Urinary bladder (tissue), 4 donors: ENCODE measurements around the gene DLX1. TPM values are rescaled to one million over a fixed set of nuclear protein-coding genes. Genes with fewer than 3 reads are reported as not detected.
"Not testable (repeated sequence)": the region's sequence is repeated elsewhere in the genome, so short reads cannot be mapped to it uniquely, and the experiment has no call there.

Experiments
- DNase-seq: peaks from one replicate; pipeline ENCODE4 v3.0.0-alpha.2; 2015; ENCODE audit errors: extremely low spot score
- H3K27ac ChIP-seq: one replicate; pipeline ENCODE4 v1.5.1; 2013; ENCODE audit warnings: low read depth, mild to moderate bottlenecking, moderate library complexity
- H3K36me3 ChIP-seq: one replicate; pipeline ENCODE4 v1.6.1; 2013; ENCODE audit warnings: mild to moderate bottlenecking, moderate library complexity; ENCODE audit not compliant: insufficient read depth
- H3K4me1 ChIP-seq: one replicate; pipeline ENCODE4 v1.6.1; 2013; ENCODE audit warnings: mild to moderate bottlenecking, moderate library complexity; ENCODE audit not compliant: insufficient read depth
- H3K4me3 ChIP-seq: one replicate; pipeline ENCODE4 v1.5.1; 2013; ENCODE audit warnings: low read depth, low read length
- WGBS: extraction: QIAGEN DNeasy Blood & Tissue Kit; methylation state at CpG from one replicate; pipeline ENCODE4 v1.1.7; 2013; 5-methylcytosine and 5-hydroxymethylcytosine counted together
- polyA plus RNA-seq: library from polyadenylated mRNA; stranded (reverse); fragments of 200-250 nt; gene quantifications from one replicate; pipeline ENCODE4 v1.2.3, GENCODE V29; 2013
- total RNA-seq: library from RNA; depleted of rRNA; stranded (reverse); fragments of >200 nt; gene quantifications from one replicate; pipeline ENCODE4 v1.2.3, GENCODE V29; 2014
- donor health status: healthy with polysubstance abuse.
- donor health status: healthy.

DLX1 gene
- total and polyA plus RNA-seq, 2 donors = 0.21 to 0.41 TPM

GRCh38 chr2:172102391-172103359, 17.4 kb downstream of the DLX1 start, which contains the start of gene DLX2:
Gene DLX2 (minus strand): TSS chr2:172102900. CDS start chr2:172102538, 362 bp downstream.
- H3K36me3 ChIP-seq = no peaks in the 10 kb centered on the region
- under 1% methylated on average over 74 of the region's 74 CpGs for WGBS
- no peak within 1 kb of the TSS for H3K27ac ChIP-seq
- DNase-seq = no peak
- peak within 1 kb of the TSS; percentile 49 for H3K4me3 ChIP-seq
- H3K4me1 ChIP-seq = peaks cover 3% of the 10 kb centered on the region

DNA sequence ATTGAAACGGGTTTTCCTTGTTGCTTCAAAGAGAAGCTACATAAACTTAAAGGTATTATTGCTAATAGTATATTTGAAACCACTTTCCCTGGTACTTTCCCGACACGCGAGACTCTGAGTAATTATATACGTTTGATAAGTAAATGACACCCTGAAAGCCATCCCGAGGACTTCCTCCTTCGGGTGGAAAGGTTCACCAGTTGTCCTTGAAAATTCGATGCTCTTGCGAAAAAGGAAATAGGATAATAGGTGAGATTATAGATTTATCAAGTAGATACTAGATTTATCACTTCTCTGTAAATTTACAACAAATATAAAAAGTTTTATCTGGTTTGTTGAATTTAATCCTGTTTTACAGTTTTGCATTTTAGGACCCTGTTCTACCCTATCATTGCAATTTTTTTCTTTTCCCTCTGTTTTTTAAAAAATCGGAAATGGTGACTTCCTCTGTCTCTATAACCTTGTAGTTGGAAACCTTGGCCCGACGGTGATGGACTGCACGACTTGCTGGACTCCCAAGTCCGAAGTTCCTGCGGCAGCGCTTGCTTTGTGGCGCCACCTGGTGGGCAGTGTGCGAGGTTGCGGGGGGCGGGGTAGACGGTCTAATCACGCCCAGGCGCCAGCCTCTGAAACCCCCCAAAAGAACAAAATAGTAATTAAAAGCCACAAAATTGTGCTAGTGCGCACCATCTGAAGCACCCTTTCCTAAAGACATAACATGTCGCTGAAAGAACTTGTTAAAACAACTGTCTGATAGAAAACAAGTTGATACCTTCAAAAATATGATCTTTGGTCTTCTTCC, 18.4 kb downstream of the DLX1 start:
- peaks cover 3% of the 10 kb centered on the region for H3K4me1 ChIP-seq
- H3K36me3 ChIP-seq = no peaks in the 10 kb centered on the region
- H3K4me3 ChIP-seq = no peak overlapping the region
- H3K27ac ChIP-seq = no peak overlapping the region
- DNase-seq = no peak
- 4% methylated on average over 25 of the region's 25 CpGs for WGBS

- no peak for DNase-seq
- Histone ChIP-seq H3K36me3 (no peaks in the 10 kb centered on the region), H3K4me3 (no peak overlapping the region), H3K27ac (no peak overlapping the region), H3K4me1 (peaks cover under 1% of the 10 kb centered on the region)
- WGBS = 8% methylated on average over 23 of the region's 23 CpGs
Observed at GRCh38 chr2:172105471-172106107, 20.3 kb downstream of the DLX1 start.

- Histone ChIP-seq H3K4me3 (no peak overlapping the region), H3K4me1 (no peaks in the 10 kb centered on the region), H3K36me3 (no peaks in the 10 kb centered on the region), H3K27ac (no peak overlapping the region)
- WGBS = 3% methylated on average over 44 of the region's 44 CpGs
- no peak for DNase-seq
Observed at GRCh38 chr2:172106108-172106961, 21.0 kb downstream of the DLX1 start.

GRCh38 chr2:172107690-172108586, 22.6 kb downstream of the DLX1 start:
- WGBS = 19% methylated on average over 51 of the region's 51 CpGs
- DNase-seq = no peak
- no peak overlapping the region for H3K4me3 ChIP-seq
- no peaks in the 10 kb centered on the region for H3K36me3 ChIP-seq
- H3K27ac ChIP-seq = no peak overlapping the region
- H3K4me1 ChIP-seq = no peaks in the 10 kb centered on the region

DNA sequence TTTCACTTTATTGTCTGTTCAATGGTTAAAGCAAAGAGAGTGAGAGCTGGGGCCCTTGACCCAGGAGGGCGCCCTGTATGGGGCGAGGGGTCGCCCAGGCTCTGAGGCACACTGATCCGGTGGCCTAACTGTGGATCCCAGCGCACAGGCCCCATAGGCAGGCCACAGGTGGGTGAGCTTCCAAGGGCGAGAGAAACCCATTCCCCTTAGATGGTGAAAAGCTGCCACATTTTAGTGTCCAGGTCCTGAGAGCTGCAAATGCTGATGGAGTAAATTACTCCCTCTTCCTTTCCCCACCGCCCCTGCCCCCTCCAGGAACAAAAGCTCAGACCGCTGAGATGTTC, 23.3 kb downstream of the DLX1 start:
- WGBS = 32% methylated on average over 8 of the region's 8 CpGs
- no peak overlapping the region for H3K4me3 ChIP-seq
- H3K36me3 ChIP-seq = no peaks in the 10 kb centered on the region
- no peak overlapping the region for H3K27ac ChIP-seq
- DNase-seq = no peak
- H3K4me1 ChIP-seq = no peaks in the 10 kb centered on the region

GRCh38 chr2:172109256-172109987, 24.1 kb downstream of the DLX1 start:
- no peaks in the 10 kb centered on the region for H3K36me3 ChIP-seq
- no peak overlapping the region for H3K4me3 ChIP-seq
- WGBS = 38% methylated on average over 29 of the region's 29 CpGs
- H3K4me1 ChIP-seq = no peaks in the 10 kb centered on the region
- DNase-seq = no peak
- H3K27ac ChIP-seq = no peak overlapping the region

GRCh38 chr2:172109988-172110811, 24.9 kb downstream of the DLX1 start:
- no peak for DNase-seq
- Histone ChIP-seq H3K36me3 (no peaks in the 10 kb centered on the region), H3K4me3 (no peak overlapping the region), H3K4me1 (no peaks in the 10 kb centered on the region), H3K27ac (no peak overlapping the region)
- 65% methylated on average over 31 of the region's 31 CpGs for WGBS

DNA sequence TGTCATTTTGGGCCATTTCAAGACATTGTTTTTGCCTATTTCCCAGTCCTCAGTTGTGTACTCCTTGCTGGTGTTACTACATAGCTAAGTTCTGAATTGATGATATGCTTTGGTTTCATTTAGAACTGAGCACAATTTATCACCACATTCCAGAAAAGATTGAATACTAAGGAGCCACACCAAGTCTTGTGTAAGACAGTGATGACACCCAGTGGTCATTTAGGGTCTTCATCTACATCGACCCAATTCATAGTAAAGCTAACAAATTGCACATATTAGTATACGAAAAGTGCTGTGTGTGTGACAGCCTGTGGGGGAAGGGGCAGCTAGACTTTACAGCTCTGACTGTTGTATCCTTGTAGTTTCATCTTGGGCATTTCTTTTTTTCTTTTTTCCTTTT, 28.3 kb downstream of the DLX1 start:
- DNase-seq = no peak
- WGBS = 17% methylated on average over 2 of the region's 2 CpGs
- no peaks in the 10 kb centered on the region for H3K36me3 ChIP-seq

GRCh38 chr2:172114176-172114575, 28.9 kb downstream of the DLX1 start:
- not testable (repeated sequence) for H3K4me3 ChIP-seq, DNase-seq, H3K27ac ChIP-seq, H3K4me1 ChIP-seq, H3K36me3 ChIP-seq
- 90% methylated on average over 6 of the region's 6 CpGs for WGBS

More for the DNA sequence above, 28.3 kb downstream of the DLX1 start:
- no peak overlapping the region for H3K4me3 ChIP-seq
- H3K4me1 ChIP-seq = no peaks in the 10 kb centered on the region
- H3K27ac ChIP-seq = no peak overlapping the region

- H3K36me3 ChIP-seq = no peaks in the 10 kb centered on the region
- no peaks in the 10 kb centered on the region for H3K4me1 ChIP-seq
- no peak overlapping the region for H3K27ac ChIP-seq
- 49% methylated on average over 3 of the region's 3 CpGs for WGBS
- DNase-seq = no peak
- no peak overlapping the region for H3K4me3 ChIP-seq
Observed at GRCh38 chr2:172114579-172114978, 29.3 kb downstream of the DLX1 start.
